Endothelial cell of umbilical vein (primary cell): ENCODE results near the gene DGKB.

ENCODE experiments used
- EZH2 ChIP-seq: IDR thresholded peaks from 2 replicates; pipeline ENCODE4 v1.6.1; 2012; ENCODE audit warnings: borderline replicate concordance, low read depth, mild to moderate bottlenecking, moderate library complexity, low read length, inconsistent platforms; ENCODE audit not compliant: severe bottlenecking
- FOS ChIP-seq: IDR thresholded peaks from 2 replicates; pipeline ENCODE4 v1.6.1; 2011; ENCODE audit warnings: mild to moderate bottlenecking, low read length, moderate library complexity, borderline replicate concordance; ENCODE audit not compliant: insufficient read depth
- JUN ChIP-seq: IDR thresholded peaks from 2 replicates; pipeline ENCODE4 v1.6.1; 2011; ENCODE audit warnings: borderline replicate concordance, low read depth; ENCODE audit not compliant: insufficient read length, insufficient read depth
- MAX ChIP-seq: IDR thresholded peaks from 2 replicates; pipeline ENCODE4 v1.6.1; 2011; ENCODE audit not compliant: insufficient read depth, insufficient read length
- MYC ChIP-seq: IDR thresholded peaks from one replicate; pipeline ENCODE4 v1.6.1; 2011; ENCODE audit warnings: mild to moderate bottlenecking, low read depth, low read length
- POLR2A ChIP-seq: IDR thresholded peaks from 2 replicates; pipeline ENCODE4 v1.6.1; 2012; ENCODE audit warnings: low read depth, mild to moderate bottlenecking, control low read depth, low read length
- POLR2AphosphoS5 ChIP-seq: IDR thresholded peaks from 2 replicates; pipeline ENCODE4 v1.6.1; 2012; ENCODE audit warnings: low read depth, mild to moderate bottlenecking, control low read depth, low read length, moderate library complexity; ENCODE audit not compliant: insufficient read depth
- TF ChIP-seq, protein P1 (sequence below), 2 donors: IDR thresholded peaks; 1 replicate in 1 of 2; 2 replicates in 1 of 2; pipeline ENCODE4 v1.5.1; 2011; ENCODE audit warnings: low read length in 2 of 2, mild to moderate bottlenecking in 2 of 2, moderate library complexity in 2 of 2, control low read depth in 1 of 2, inconsistent platforms in 1 of 2, low read depth in 1 of 2; ENCODE audit not compliant: insufficient read depth in 1 of 2; ENCODE audit errors: extremely low read depth in 1 of 2

DNA sequence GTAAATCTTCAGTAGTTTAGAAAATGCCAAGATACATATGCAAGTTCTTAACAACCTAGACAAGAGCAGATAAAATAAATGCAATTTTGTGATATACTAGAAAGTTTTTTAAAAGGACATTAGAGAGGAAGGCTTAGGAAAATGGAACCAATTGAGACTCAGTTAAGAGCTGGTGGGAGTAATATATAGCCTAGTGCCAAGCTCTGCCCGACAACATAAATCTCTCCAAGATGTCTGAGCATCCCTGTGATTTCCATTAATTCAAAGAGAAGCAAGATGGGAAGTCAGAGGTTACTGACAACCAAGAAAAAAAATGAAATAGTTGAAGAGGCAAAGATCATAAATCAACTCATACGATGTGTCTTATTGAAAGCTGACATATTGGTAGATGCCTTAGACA lies 74.5 kb downstream of the DGKB start:
- TF ChIP-seq, protein P1, sequence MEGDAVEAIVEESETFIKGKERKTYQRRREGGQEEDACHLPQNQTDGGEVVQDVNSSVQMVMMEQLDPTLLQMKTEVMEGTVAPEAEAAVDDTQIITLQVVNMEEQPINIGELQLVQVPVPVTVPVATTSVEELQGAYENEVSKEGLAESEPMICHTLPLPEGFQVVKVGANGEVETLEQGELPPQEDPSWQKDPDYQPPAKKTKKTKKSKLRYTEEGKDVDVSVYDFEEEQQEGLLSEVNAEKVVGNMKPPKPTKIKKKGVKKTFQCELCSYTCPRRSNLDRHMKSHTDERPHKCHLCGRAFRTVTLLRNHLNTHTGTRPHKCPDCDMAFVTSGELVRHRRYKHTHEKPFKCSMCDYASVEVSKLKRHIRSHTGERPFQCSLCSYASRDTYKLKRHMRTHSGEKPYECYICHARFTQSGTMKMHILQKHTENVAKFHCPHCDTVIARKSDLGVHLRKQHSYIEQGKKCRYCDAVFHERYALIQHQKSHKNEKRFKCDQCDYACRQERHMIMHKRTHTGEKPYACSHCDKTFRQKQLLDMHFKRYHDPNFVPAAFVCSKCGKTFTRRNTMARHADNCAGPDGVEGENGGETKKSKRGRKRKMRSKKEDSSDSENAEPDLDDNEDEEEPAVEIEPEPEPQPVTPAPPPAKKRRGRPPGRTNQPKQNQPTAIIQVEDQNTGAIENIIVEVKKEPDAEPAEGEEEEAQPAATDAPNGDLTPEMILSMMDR (IDR thresholded peaks at IDR 0.05; ENCODE audit: extremely low read depth in 1 of 2, insufficient read depth in 1 of 2, low read depth in 1 of 2, low read length in 2 of 2): no peak
- TF ChIP-seq POLR2AphosphoS5 (no peak), MAX (no peak), EZH2 (no peak), POLR2A (no peak), FOS (no peak), MYC (no peak), JUN (no peak)
